ENCODE results near the gene PGC. TPM values are rescaled to one million over a fixed set of nuclear protein-coding genes. Genes with fewer than 3 reads are reported as not detected.

Gene PGC
- total RNA-seq, 1 experiment from 2014 or later = not detected

DNA sequence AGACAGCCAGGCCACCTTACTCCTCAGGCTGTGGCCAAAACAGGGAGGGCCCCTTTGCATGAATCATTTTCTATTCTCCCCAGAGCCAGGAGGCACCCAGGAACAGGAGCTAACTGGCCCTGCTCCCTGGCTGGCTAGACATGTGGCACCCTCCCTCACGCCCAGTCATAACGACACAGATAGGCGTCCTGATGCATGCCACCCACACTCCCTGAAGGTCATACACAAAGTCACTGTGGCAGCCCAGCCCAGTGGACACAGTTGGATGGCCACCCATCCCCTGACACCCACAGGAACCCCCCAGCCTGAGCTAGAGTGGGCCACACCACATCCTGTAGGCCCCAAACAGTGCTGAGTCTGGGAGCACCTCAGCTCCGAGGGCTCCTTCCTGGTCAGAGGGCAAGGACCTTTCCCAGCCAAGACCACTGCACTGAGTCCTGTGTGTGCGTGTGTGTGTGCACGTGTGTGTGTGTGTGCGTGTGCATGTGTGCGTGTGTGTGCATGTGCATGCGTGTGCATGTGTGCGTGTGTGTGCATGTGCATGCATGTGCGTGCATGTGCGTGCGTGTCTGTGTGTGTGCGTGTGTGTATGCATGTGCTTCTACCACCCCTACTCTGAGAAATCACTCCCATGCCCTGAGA lies 33.4 kb downstream of the PGC start:
- no peak for DNase-seq
- Mint-ChIP-seq H3K9me3 (no peaks in the 10 kb centered on the region), H3K4me1 (peaks cover 0 to 10% of the 10 kb centered on the region in 2 experiments; a peak in 3 of 4 replicates), H3K4me3 (no peak overlapping the region), H3K27ac (no peak overlapping the region; a peak in 1 of 7 replicates), H3K36me3 (ENCODE audit: insufficient read depth in 1 of 3, low read depth in 3 of 3) (no peaks in the 10 kb centered on the region), H3K27me3 (ENCODE audit: low read depth) (peaks cover 9% of the 10 kb centered on the region)
- no peak overlapping the region for H3K18ac ChIP-seq (ENCODE audit: insufficient read length, low read depth, low read length)
- no peaks in the 10 kb centered on the region for H3K27me3 ChIP-seq (ENCODE audit: insufficient read depth, low read length)
- peaks cover 2% of the 10 kb centered on the region for H4K20me1 ChIP-seq (ENCODE audit: control insufficient read depth, insufficient read depth, insufficient read length)
- no peaks in the 10 kb centered on the region for H3K4me1 ChIP-seq (ENCODE audit: insufficient read depth, low read length)
- no peak overlapping the region for H3K9ac ChIP-seq (ENCODE audit: extremely low read depth, insufficient read length, low read length)
- no peak overlapping the region for H2BK12ac ChIP-seq (ENCODE audit: insufficient read length, low read depth, low read length)
- H2BK15ac ChIP-seq (ENCODE audit: low read depth, low read length) = no peak overlapping the region
- H3K56ac ChIP-seq (ENCODE audit: insufficient read length, low read depth, low read length) = no peak overlapping the region
- TF ChIP-seq, protein P1, sequence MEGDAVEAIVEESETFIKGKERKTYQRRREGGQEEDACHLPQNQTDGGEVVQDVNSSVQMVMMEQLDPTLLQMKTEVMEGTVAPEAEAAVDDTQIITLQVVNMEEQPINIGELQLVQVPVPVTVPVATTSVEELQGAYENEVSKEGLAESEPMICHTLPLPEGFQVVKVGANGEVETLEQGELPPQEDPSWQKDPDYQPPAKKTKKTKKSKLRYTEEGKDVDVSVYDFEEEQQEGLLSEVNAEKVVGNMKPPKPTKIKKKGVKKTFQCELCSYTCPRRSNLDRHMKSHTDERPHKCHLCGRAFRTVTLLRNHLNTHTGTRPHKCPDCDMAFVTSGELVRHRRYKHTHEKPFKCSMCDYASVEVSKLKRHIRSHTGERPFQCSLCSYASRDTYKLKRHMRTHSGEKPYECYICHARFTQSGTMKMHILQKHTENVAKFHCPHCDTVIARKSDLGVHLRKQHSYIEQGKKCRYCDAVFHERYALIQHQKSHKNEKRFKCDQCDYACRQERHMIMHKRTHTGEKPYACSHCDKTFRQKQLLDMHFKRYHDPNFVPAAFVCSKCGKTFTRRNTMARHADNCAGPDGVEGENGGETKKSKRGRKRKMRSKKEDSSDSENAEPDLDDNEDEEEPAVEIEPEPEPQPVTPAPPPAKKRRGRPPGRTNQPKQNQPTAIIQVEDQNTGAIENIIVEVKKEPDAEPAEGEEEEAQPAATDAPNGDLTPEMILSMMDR (conservative IDR thresholded peaks at IDR 0.05) = no peak
- no peak overlapping the region for H3T11ph ChIP-seq (ENCODE audit: low read length)
- no peaks in the 10 kb centered on the region for H3K23me2 ChIP-seq (ENCODE audit: insufficient read length, low read depth, low read length, poor library complexity, severe bottlenecking)
- H4K91ac ChIP-seq (ENCODE audit: insufficient read length, low read depth, low read length) = no peak overlapping the region
- WGBS (ENCODE audit: extremely low coverage, insufficient read length, low lambda C conversion rate) = no CpG with 5 or more reads among the region's 14 CpGs
- H3K23ac ChIP-seq (ENCODE audit: insufficient read length, low read depth, low read length) = no peak overlapping the region
- H3K79me2 ChIP-seq (ENCODE audit: insufficient read depth, low read length) = no peaks in the 10 kb centered on the region; the same call in 1 of the 2 replicates
- no peaks in the 10 kb centered on the region for H3K9me3 ChIP-seq (ENCODE audit: control insufficient read depth, low read depth, low read length)
- H2BK120ac ChIP-seq (ENCODE audit: low read depth, low read length, poor library complexity, severe bottlenecking) = no peak overlapping the region
- no peak overlapping the region for H3K4me2 ChIP-seq (ENCODE audit: insufficient read depth, insufficient read length, low read length)
- no peaks in the 10 kb centered on the region for H3K79me1 ChIP-seq (ENCODE audit: insufficient read depth, low read depth, low read length, poor library complexity, severe bottlenecking)
- no peak overlapping the region for H2BK5ac ChIP-seq (ENCODE audit: insufficient read length, low read length)
- H4K5ac ChIP-seq (ENCODE audit: insufficient read length, low read depth, low read length) = no peak overlapping the region
- H3K4ac ChIP-seq (ENCODE audit: low read depth, low read length) = no peak overlapping the region
- no peak overlapping the region for H4K8ac ChIP-seq (replicated peaks; ENCODE audit: insufficient read length, low read depth, low read length)
- H2AK5ac ChIP-seq (ENCODE audit: insufficient read length, low read length) = no peak overlapping the region
- no peak overlapping the region for H2AFZ ChIP-seq (ENCODE audit: low read length)
- no peak overlapping the region for H3K14ac ChIP-seq (ENCODE audit: insufficient read depth, low read length)
- no peak overlapping the region for H3K27ac ChIP-seq (ENCODE audit: insufficient read length, low read depth, low read length)
- H2BK20ac ChIP-seq (ENCODE audit: low read depth, low read length, poor library complexity, severe bottlenecking) = no peak overlapping the region

Data from H9 (cell line).